Jurkat, Clone E6-1 (cell line): ENCODE data around the gene ZNF260.
"Not testable (repeated sequence)": the region's sequence is repeated elsewhere in the genome, so short reads cannot be mapped to it uniquely, and the experiment has no call there.

ENCODE experiments used
- DNase-seq: peaks from one replicate; pipeline ENCODE4 v3.0.0-alpha.2; 2011; ENCODE audit warnings: low read depth, low spot score
- H3K4me3 ChIP-seq: 2 replicates; pipeline ENCODE4 v1.5.1; 2011; ENCODE audit warnings: mild to moderate bottlenecking, low read length, control low read depth, moderate library complexity

ZNF260 gene

GRCh38 chr19:36492689-36493453 is 35.2 kb downstream of the ZNF260 start:
- DNase-seq, H3K4me3 ChIP-seq: not testable (repeated sequence)

DNA sequence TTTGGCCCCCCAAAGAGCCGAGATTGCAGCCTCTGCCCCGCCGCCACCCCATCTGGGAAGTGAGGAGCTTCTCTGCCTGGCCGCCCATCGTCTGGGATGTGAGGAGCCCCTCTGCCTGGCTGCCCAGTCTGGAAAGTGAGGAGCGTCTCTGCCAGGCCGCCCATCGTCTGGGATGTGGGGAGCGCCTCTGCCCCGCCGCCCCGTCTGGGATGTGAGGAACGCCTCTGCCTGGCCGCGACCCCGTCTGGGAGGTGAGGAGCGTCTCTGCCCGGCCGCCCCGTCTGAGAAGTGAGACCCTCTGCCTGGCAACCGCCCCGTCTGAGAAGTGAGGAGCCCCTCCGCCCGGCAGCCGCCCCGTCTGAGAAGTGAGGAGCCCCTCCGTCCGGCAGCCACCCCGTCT is 37.2 kb downstream of the ZNF260 start:
- not testable (repeated sequence) for DNase-seq, H3K4me3 ChIP-seq

- peak overlapping the region; percentile 99 for H3K4me3 ChIP-seq
- peak; percentile 92 for DNase-seq
These were observed 38.1 kb downstream of the ZNF260 start for GRCh38 chr19:36489920-36490415.

DNA sequence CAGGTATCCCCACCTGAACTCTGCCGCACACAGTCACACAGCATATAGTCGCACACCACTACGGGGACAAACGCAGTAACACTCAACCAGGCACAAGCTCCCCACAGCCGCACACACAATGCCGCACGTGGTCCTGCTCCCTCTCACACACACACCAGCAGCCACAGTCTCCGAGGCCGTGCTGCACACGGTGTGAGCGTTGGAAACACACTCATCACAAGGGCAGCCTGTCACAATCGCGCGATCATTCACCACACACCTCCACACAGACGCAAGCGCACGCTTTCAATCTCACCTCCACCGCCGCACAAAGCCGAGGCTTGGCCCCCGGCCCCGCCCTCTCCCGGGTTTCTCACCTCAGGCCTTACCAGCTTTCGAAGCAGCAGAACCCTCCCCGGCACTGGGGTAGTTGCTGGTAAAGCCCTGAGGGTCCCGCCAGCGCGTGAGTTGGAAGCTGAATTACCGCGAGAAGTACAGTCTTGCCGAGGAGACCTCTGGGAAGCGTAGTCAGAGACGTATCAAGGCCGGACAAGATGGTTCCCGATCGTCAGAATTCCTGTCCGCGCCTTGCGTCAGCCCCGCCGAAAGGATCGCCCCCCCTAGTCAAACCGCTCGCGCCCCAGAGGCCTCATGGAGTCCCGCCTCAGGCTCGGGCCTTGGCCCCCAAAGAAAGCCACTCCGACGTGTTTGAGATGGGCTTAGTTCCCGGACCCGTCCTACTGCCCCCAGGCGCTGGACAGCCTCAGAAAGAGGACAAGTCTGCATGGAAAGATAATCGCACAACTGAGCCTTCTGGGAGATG is 38.8 kb downstream of the ZNF260 start, which contains the start of gene ZNF566:
ZNF566 (minus strand) TSS at position 444 of the 802 bp plus-strand sequence. CDS start 13,004 bp downstream, outside the sequence.
- DNase-seq, result peak; percentile 99
- peak within 1 kb of the TSS; percentile 99 for H3K4me3 ChIP-seq

DNA sequence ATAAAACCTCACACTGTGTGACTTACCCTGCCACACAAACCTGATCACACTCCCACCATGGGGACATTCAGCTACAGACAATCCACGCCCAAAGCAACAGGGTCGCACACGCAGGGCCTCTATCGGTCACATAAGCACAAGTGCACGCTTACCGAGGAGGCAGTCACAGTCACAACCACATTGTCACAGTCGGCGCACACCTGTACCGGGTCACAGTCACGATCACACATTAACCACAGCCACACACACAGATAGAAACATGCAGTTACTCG is 39.3 kb downstream of the ZNF260 start:
- peak; percentile 56 for DNase-seq

GRCh38 chr19:36488118-36488845 is 39.8 kb downstream of the ZNF260 start:
- H3K4me3 ChIP-seq, result peak overlapping the region; percentile 99
- no peak for DNase-seq

More for the DNA sequence above, 39.3 kb downstream of the ZNF260 start:
- H3K4me3 ChIP-seq, result peak overlapping the region; percentile 99

DNA sequence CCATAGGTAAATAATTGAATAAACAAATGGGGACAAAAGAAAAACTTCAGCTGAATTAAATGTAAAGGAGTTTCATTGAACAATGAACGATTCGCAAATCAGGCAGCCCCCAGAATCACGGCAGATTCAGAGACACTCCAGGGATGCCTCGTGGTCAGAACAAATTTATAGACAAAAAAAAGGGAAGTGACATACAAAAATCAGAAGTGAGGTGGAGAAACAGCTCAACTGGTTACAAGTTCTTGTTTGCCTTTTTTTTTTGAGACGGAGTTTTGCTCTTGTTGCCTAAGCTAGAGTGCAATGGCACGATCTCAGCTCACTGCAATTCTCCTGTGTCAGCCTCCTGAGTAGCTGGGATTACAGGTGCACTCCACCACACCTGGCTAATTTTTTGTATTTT is 44.4 kb downstream of the ZNF260 start:
- no peak for DNase-seq
- no peak overlapping the region for H3K4me3 ChIP-seq

DNA sequence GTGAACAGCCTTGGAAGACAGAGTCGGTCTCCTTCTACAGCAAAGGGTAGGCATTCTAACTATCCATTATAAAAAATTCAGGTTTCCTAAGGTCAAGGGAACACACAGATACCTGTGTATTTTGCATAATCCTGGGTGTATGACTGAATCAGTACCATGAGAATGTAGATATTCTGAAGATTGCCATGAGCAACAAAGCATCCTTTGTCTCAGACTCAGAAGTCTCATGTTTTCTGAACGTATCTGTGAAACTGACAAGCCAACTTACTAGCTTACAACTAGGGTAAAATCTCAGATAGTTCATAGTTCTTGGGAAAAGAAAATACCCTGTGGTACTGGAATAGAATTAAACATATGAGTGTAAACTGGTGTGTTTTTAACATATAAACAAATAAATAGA is 45.2 kb downstream of the ZNF260 start:
- DNase-seq, result no peak
- H3K4me3 ChIP-seq, result no peak overlapping the region
